ENCODE results near the gene GUCA2B. TPM values are rescaled to one million over a fixed set of nuclear protein-coding genes. Genes with fewer than 3 reads are reported as not detected.

GUCA2B gene
- total and polyA plus RNA-seq, 2 of the 4 experiments (the other 2 are of a cell fraction) = not detected

GRCh38 chr1:42153624-42154023, 414 bp downstream of the GUCA2B start:
- Histone ChIP-seq H3K4me2 (ENCODE audit: low read depth, low read length) (no peak overlapping the region), H2BK120ac (ENCODE audit: low read depth, low read length) (no peak overlapping the region), H4K5ac (ENCODE audit: low read depth, low read length) (no peak overlapping the region), H3K23ac (ENCODE audit: low read depth, low read length) (no peak overlapping the region), H3K9ac (ENCODE audit: low read depth, low read length) (no peak overlapping the region), H3K4me3 (ENCODE audit: insufficient read depth, low read depth, low read length) (no peak overlapping the region), H3K9me3 (ENCODE audit: control insufficient read depth, insufficient read depth, low read length) (no peaks in the 10 kb centered on the region), H2BK15ac (ENCODE audit: low read depth, low read length) (no peak overlapping the region), H3K27me3 (ENCODE audit: control insufficient read depth, insufficient read depth, low read length) (peaks cover 32% of the 10 kb centered on the region), H2AFZ (replicated peaks; ENCODE audit: low read length, poor library complexity) (no peak overlapping the region), H2BK5ac (ENCODE audit: low read depth, low read length, poor library complexity, severe bottlenecking) (no peak overlapping the region), H3K56ac (ENCODE audit: extremely low read depth, insufficient read depth, low read length) (no peak overlapping the region), H4K20me1 (ENCODE audit: insufficient read depth, low read length) (no peaks in the 10 kb centered on the region), H3K18ac (ENCODE audit: low read depth, low read length) (no peak overlapping the region), H4K8ac (ENCODE audit: low read depth in 2 of 2, low read length in 2 of 2) (no peak overlapping the region), H2AK5ac (ENCODE audit: low read depth, low read length) (no peak overlapping the region), H3K4ac (ENCODE audit: low read depth, low read length) (no peak overlapping the region), H3K4me1 (ENCODE audit: control insufficient read depth, insufficient read depth, low read length) (no peaks in the 10 kb centered on the region), H2AK9ac (replicated peaks; ENCODE audit: low read depth, low read length, poor library complexity) (no peak overlapping the region), H3K36me3 (ENCODE audit: control insufficient read depth, insufficient read depth, low read length) (no peaks in the 10 kb centered on the region), H3K14ac (replicated peaks; ENCODE audit: low read depth, low read length) (no peak overlapping the region), H3K27ac (ENCODE audit: insufficient read depth, low read length) (no peak overlapping the region), H3K79me1 (ENCODE audit: low read depth in 1 of 2, low read length in 2 of 2) (no peaks in the 10 kb centered on the region), H2BK20ac (ENCODE audit: low read depth, low read length) (no peak overlapping the region), H3K9me1 (ENCODE audit: insufficient read depth, low read length) (0 out of 2 replicates have a peak, but pooled peaks cover 3% of the 10 kb centered on the region), H4K91ac (ENCODE audit: insufficient read depth, low read depth, low read length) (no peak overlapping the region)
- TF ChIP-seq NFE2L2 (IDR thresholded peaks at IDR 0.05; ENCODE audit: low read depth, low read length) = no peak
- no peak for TF ChIP-seq FOS (IDR thresholded peaks at IDR 0.05; ENCODE audit: low read depth, low read length)
- intact Hi-C loops (cut with micrococcal nuclease) (no loop called here), in situ Hi-C loops (cut with MboI; ENCODE audit: low sequenced_read_pairs) (no loop called here), dilution Hi-C loops (cut with HindIII; ENCODE audit: low sequenced_read_pairs, unreplicated experiment) (no loop called here)
- CTCF ChIA-PET = no interaction called here
- POLR2A ChIA-PET (ENCODE audit: unreplicated experiment) = no interaction called here
- DNase-seq (no peak), ATAC-seq (ENCODE audit: low read depth) (no peak)
- no TSS peak for BruUV-seq (replicated peaks)
- no CpG with 5 or more reads among the region's 6 CpGs for WGBS, 2 experiments (ENCODE audit: extremely low coverage in 2 of 2, insufficient read length in 1 of 2)

Data from IMR-90 (cell line).